Upper lobe of left lung (tissue), 4 donors: ENCODE data around the gene PTPN23.

Experiments
- CTCF ChIP-seq, 6 experiments: fragments of 450-650 bp in 4 of 6; fragments of 200-600 bp in 2 of 6; sonication (generic) in 2 of 6; IDR thresholded peaks; one replicate each; pipeline ENCODE4 v1.5.1; 2016 to 2019; ENCODE audit warnings: antibody characterized with exemption in 6 of 6
- EP300 ChIP-seq, 4 donors: sonication (generic); formaldehyde crosslinking; IDR thresholded peaks; one replicate each; pipeline ENCODE4 v1.5.1; 2017; ENCODE audit warnings: antibody characterized with exemption in 4 of 4, control low read depth in 2 of 4
- POLR2A ChIP-seq, 4 donors: fragments of 450-650 bp; IDR thresholded peaks; one replicate each; pipeline ENCODE4 v1.5.1; 2016 to 2017; ENCODE audit warnings: antibody characterized with exemption in 4 of 4, mild to moderate bottlenecking in 2 of 4
- POLR2AphosphoS5 ChIP-seq, 2 donors: sonication (generic); formaldehyde crosslinking; IDR thresholded peaks; one replicate each; pipeline ENCODE4 v1.5.1; 2017; ENCODE audit warnings: antibody characterized with exemption in 2 of 2

- TF ChIP-seq CTCF (IDR thresholded peaks at IDR 0.05) (no peak), POLR2A (IDR thresholded peaks at IDR 0.05) (no peak), POLR2AphosphoS5 (IDR thresholded peaks at IDR 0.05) (no peak), EP300 (IDR thresholded peaks at IDR 0.05) (no peak)
Measured at GRCh38 chr3:47412842-47413520, 32.2 kb downstream of the PTPN23 start.
